ENCODE results near the gene NEDD9. TPM values are rescaled to one million over a fixed set of nuclear protein-coding genes. Genes with fewer than 3 reads are reported as not detected.

NEDD9 gene
- total RNA-seq, 1 donor from 2014 or later = 194 TPM

DNA sequence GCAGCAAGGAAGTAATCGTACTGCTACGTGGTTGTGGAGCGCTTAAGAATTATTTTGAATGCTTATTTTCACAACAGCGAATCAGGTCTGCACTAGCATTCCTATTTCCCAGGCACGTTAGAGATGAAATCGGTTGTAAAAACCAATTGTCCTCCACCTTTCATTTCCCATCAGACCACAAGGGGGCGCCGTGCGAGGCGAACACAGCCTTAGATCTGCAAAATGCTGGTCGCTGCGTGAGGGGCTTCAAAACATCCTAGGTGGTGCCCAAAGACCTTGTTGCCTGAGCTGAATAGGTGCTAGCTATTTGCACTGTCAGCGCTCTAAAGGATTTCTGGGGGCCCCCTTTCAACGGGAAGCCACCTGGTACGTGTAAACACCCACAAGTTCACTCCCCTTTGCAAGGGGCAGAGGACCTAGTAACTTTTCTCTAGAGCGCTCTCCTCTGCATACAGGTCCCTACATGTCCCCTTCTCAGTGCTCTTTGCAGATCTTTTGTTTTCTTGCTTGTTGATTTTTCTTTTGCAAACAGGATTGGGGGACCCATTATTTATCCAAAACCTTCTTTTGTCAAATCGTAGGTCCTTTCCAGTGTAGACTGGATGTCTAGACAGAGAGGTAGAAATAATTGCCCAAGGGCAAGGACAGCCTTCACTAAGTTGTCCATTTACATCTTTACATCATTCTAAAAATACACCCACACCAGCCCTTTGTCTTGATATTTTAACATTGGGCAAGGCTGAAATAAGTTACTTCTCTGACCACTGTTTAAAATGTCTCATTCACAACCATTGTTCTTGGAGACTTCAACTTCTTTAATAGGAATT, 59.8 kb downstream of the NEDD9 start:
- intact Hi-C loops (cut with DNase I) = no loop called here
- ATAC-seq (peak; percentile 83), DNase-seq (peak; percentile 82)
- Histone ChIP-seq H3K9me3 (no peaks in the 10 kb centered on the region), H3K27ac (no peak overlapping the region), H3K4me3 (no peak overlapping the region), H3K4me1 (peaks cover 8% of the 10 kb centered on the region), H3K27me3 (no peaks in the 10 kb centered on the region), H3K36me3 (no peaks in the 10 kb centered on the region)
- TF ChIP-seq, protein P1, sequence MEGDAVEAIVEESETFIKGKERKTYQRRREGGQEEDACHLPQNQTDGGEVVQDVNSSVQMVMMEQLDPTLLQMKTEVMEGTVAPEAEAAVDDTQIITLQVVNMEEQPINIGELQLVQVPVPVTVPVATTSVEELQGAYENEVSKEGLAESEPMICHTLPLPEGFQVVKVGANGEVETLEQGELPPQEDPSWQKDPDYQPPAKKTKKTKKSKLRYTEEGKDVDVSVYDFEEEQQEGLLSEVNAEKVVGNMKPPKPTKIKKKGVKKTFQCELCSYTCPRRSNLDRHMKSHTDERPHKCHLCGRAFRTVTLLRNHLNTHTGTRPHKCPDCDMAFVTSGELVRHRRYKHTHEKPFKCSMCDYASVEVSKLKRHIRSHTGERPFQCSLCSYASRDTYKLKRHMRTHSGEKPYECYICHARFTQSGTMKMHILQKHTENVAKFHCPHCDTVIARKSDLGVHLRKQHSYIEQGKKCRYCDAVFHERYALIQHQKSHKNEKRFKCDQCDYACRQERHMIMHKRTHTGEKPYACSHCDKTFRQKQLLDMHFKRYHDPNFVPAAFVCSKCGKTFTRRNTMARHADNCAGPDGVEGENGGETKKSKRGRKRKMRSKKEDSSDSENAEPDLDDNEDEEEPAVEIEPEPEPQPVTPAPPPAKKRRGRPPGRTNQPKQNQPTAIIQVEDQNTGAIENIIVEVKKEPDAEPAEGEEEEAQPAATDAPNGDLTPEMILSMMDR (IDR thresholded peaks at IDR 0.05) = peak; percentile 85

DNA sequence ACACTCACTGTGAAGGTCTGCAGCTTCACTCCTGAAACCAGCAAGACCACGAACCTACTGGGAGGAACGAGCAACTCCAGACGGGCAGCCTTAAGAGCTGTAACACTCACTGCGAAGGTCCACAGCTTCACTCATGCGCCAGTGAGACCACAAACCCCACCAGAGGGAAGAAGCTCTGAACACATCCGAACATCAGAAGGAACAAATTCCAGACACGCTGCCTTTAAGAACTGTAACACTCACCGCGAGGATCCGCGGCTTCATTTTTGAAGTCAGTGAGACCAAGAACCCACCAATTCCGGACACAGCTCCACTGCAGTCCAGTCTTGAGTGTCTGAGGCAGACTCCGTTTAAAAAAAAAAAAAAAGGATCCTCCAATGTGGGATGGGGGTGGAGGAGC, 60.5 kb downstream of the NEDD9 start:
- H3K4me1 ChIP-seq = peaks cover 8% of the 10 kb centered on the region
- H3K27me3 ChIP-seq = no peaks in the 10 kb centered on the region
- no peaks in the 10 kb centered on the region for H3K9me3 ChIP-seq
- H3K27ac ChIP-seq = no peak overlapping the region
- H3K4me3 ChIP-seq = no peak overlapping the region
- ATAC-seq (no peak), DNase-seq (no peak)
- H3K36me3 ChIP-seq = no peaks in the 10 kb centered on the region
- intact Hi-C loops (cut with DNase I) = no loop called here
- TF ChIP-seq, protein P1 (IDR thresholded peaks at IDR 0.05) = no peak

GRCh38 chr6:11168091-11168635, 64.3 kb downstream of the NEDD9 start:
- Histone ChIP-seq H3K4me3 (no peak overlapping the region), H3K27ac (no peak overlapping the region), H3K36me3 (no peaks in the 10 kb centered on the region), H3K4me1 (peaks cover 8% of the 10 kb centered on the region), H3K9me3 (no peaks in the 10 kb centered on the region), H3K27me3 (no peaks in the 10 kb centered on the region)
- intact Hi-C loops (cut with DNase I) = no loop called here
- DNase-seq (no peak), ATAC-seq (no peak)
- TF ChIP-seq, protein P1 (IDR thresholded peaks at IDR 0.05) = no peak

- no peak for ATAC-seq
- H3K27me3 ChIP-seq = no peaks in the 10 kb centered on the region
- TF ChIP-seq, protein P1 (IDR thresholded peaks at IDR 0.05) = no peak
Measured at GRCh38 chr6:11166948-11167347, 65.5 kb downstream of the NEDD9 start.

DNA sequence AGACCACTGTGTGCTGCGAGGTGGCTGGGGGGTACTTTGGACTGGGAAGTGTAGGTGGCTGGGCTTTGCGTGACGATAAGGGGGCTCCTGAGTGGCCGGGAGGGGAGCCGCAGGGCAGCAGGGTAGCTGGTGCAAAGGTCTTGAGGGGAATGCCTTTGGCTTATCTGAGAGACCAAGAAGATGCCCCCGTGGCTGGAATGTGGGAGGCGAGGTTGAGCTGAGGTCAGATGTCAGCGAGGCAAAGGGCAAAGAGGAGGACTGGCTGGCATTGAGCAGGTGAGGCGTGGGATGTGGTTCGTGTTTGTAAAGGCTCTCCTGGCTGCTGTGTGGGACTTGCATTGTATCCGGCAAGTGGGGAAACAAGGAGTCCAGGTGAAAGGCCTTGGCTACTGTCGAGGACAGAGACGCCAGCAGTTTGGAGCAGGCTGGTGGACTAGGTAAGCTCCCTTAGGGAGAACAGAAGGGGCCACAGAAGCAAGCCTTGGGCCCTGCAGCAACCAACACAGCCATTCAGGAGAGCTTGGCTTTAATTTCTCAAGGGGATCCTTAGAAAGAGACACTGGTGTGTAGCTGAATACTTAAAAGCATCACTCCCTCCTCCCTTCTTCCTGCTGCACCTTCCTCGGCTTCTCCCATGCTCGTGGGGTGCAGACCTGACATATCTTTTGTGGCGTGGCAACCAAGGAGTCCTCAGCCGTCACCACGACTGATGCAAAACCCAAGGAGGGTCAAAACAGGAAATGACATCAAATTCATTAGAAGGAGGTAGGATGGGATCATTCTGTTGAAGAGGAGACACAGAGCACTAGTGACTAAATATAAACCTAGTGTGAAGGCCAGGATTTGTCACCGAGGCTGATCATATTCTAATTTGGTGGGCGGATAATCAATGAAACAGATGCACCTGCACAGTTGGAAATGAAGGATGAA, 67.5 kb downstream of the NEDD9 start:
- Histone ChIP-seq H3K4me3 (no peak overlapping the region), H3K4me1 (no peaks in the 10 kb centered on the region), H3K27ac (no peak overlapping the region), H3K36me3 (no peaks in the 10 kb centered on the region), H3K27me3 (no peaks in the 10 kb centered on the region), H3K9me3 (no peaks in the 10 kb centered on the region)
- TF ChIP-seq, protein P1 (IDR thresholded peaks at IDR 0.05) = no peak
- no peak for DNase-seq
- no peak for ATAC-seq
- intact Hi-C loops (cut with DNase I) = no loop called here

More at GRCh38 chr6:11166948-11167347, 65.5 kb downstream of the NEDD9 start:
- intact Hi-C loops (cut with DNase I) = no loop called here
- H3K4me1 ChIP-seq = no peaks in the 10 kb centered on the region
- no peak for DNase-seq
- H3K27ac ChIP-seq = no peak overlapping the region
- H3K36me3 ChIP-seq = no peaks in the 10 kb centered on the region
- H3K9me3 ChIP-seq = no peaks in the 10 kb centered on the region
- H3K4me3 ChIP-seq = no peak overlapping the region
